ENCODE results near the gene ATG10.

GRCh38 chr5:82142217-82142841, 170.5 kb downstream of the ATG10 start:
- no peak for TF ChIP-seq CREB1 (CRISPR knock-in tag; IDR thresholded peaks at IDR 0.05; ENCODE audit: low read depth)
- TF ChIP-seq CTCF (conservative IDR thresholded peaks at IDR 0.05; ENCODE audit: low read depth in 2 of 2), result no peak
- TF ChIP-seq POLR2AphosphoS5 (IDR thresholded peaks at IDR 0.05; ENCODE audit: low read depth), result no peak
- TF ChIP-seq REST (IDR thresholded peaks at IDR 0.05; ENCODE audit: unreplicated experiment), result no peak
- no peak for TF ChIP-seq ETS1 (IDR thresholded peaks at IDR 0.05)
